Testis (tissue), 2 donors: Measurements from ENCODE around the gene CCR1.

Experiments used
- POLR2A ChIP-seq: fragments of 450-650 bp; IDR thresholded peaks from one replicate; pipeline ENCODE4 v1.6.1; 2017; ENCODE audit warnings: antibody characterized with exemption, mild to moderate bottlenecking, moderate library complexity
- TF ChIP-seq, protein P1 (sequence below), 3 experiments: fragments of 450-650 bp in 2 of 3; fragments of 200-600 bp in 1 of 3; sonication (generic) in 1 of 3; IDR thresholded peaks; one replicate each; pipeline ENCODE4 v1.5.1; 2016 to 2019; ENCODE audit warnings: antibody characterized with exemption in 3 of 3, mild to moderate bottlenecking in 2 of 3, moderate library complexity in 1 of 3

DNA sequence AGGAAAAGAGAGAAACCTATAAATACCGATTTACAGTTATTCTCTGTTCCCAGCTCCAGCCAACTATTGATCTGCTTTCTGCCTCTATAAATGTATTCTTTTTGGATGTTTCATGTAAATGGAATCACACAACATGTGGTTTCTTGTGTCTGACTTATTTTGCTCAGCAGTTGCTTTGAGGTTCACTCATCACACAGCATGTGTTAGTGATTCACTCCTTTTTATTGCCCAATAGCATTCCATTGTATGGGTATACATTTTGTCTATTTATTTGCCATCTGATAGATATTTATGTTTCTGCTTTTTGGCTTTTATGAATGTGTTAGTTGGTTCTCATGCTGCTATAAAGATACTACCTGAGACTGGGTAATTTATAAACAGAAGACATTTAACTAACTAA lies 23.6 kb downstream of the CCR1 start:
- no peak for TF ChIP-seq POLR2A
- TF ChIP-seq, protein P1, sequence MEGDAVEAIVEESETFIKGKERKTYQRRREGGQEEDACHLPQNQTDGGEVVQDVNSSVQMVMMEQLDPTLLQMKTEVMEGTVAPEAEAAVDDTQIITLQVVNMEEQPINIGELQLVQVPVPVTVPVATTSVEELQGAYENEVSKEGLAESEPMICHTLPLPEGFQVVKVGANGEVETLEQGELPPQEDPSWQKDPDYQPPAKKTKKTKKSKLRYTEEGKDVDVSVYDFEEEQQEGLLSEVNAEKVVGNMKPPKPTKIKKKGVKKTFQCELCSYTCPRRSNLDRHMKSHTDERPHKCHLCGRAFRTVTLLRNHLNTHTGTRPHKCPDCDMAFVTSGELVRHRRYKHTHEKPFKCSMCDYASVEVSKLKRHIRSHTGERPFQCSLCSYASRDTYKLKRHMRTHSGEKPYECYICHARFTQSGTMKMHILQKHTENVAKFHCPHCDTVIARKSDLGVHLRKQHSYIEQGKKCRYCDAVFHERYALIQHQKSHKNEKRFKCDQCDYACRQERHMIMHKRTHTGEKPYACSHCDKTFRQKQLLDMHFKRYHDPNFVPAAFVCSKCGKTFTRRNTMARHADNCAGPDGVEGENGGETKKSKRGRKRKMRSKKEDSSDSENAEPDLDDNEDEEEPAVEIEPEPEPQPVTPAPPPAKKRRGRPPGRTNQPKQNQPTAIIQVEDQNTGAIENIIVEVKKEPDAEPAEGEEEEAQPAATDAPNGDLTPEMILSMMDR (IDR thresholded peaks at IDR 0.05): no peak
